AG04449 (cell line): ENCODE measurements around the gene WDR73.

Experiments used
- CTCF ChIA-PET: fragments of 350-600 bp; formaldehyde crosslinking; extraction: SDS; loops from one replicate; lab custom pipeline; 2021; ENCODE audit warnings: antibody characterized with exemption; lab: Yijun Ruan, JAX
- POLR2A ChIA-PET: fragments of 400-600, 350-600 bp; formaldehyde crosslinking; extraction: SDS; loops from one replicate; lab custom pipeline; 2020; ENCODE audit warnings: antibody characterized with exemption, inconsistent platforms; lab: Yijun Ruan, JAX
- DNase-seq: peaks from one replicate; pipeline ENCODE4 v3.0.0-alpha.2; 2010; ENCODE audit warnings: low read depth, low spot score
- H3K4me3 ChIP-seq: 2 replicates; pipeline ENCODE4 v1.5.1; 2011; ENCODE audit warnings: low read depth, mild to moderate bottlenecking, control low read depth, low read length
- TF ChIP-seq, protein P1 (sequence below): IDR thresholded peaks from one replicate; pipeline ENCODE4 v1.5.1; 2011; ENCODE audit warnings: mild to moderate bottlenecking, moderate library complexity, low read length, control low read depth, inconsistent platforms; ENCODE audit not compliant: insufficient read depth; ENCODE audit errors: missing control alignments

The WDR73 gene

DNA sequence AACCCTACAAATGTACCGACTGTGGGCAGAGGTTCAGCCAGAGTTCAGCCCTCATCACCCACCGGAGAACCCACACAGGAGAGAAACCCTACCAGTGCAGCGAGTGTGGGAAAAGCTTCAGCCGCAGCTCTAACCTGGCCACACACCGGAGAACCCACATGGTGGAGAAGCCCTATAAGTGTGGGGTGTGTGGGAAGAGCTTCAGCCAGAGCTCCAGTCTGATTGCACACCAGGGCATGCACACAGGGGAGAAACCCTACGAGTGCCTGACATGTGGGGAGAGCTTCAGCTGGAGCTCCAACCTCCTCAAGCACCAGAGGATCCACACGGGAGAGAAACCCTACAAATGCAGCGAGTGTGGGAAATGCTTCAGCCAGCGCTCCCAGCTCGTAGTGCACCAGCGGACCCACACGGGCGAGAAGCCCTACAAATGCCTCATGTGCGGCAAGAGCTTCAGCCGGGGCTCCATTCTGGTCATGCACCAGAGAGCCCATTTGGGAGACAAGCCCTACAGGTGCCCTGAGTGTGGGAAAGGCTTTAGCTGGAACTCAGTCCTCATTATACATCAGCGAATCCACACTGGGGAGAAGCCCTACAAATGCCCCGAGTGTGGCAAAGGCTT, 32.6 kb downstream of the WDR73 start:
- POLR2A ChIA-PET: no interaction called here
- DNase-seq: no peak
- TF ChIP-seq, protein P1, sequence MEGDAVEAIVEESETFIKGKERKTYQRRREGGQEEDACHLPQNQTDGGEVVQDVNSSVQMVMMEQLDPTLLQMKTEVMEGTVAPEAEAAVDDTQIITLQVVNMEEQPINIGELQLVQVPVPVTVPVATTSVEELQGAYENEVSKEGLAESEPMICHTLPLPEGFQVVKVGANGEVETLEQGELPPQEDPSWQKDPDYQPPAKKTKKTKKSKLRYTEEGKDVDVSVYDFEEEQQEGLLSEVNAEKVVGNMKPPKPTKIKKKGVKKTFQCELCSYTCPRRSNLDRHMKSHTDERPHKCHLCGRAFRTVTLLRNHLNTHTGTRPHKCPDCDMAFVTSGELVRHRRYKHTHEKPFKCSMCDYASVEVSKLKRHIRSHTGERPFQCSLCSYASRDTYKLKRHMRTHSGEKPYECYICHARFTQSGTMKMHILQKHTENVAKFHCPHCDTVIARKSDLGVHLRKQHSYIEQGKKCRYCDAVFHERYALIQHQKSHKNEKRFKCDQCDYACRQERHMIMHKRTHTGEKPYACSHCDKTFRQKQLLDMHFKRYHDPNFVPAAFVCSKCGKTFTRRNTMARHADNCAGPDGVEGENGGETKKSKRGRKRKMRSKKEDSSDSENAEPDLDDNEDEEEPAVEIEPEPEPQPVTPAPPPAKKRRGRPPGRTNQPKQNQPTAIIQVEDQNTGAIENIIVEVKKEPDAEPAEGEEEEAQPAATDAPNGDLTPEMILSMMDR: no peak
- CTCF ChIA-PET: interaction anchor here (0.8 to 2.2 kb wide), 3 partner anchors 21 to 33 kb away, joined by 4 to 7 read pairs (median 5); partner anchors contain the start of gene ZSCAN2
- no peak overlapping the region for H3K4me3 ChIP-seq

GRCh38 chr15:84620626-84621025, 33.5 kb downstream of the WDR73 start:
- POLR2A ChIA-PET: no interaction called here
- TF ChIP-seq, protein P1: no peak
- no peak overlapping the region for H3K4me3 ChIP-seq
- DNase-seq: no peak
- CTCF ChIA-PET: interaction anchor here (1.4 to 2.2 kb wide), 2 partner anchors 21 to 33 kb away, joined by 5 to 7 read pairs; no protein-coding TSS in a partner anchor

DNA sequence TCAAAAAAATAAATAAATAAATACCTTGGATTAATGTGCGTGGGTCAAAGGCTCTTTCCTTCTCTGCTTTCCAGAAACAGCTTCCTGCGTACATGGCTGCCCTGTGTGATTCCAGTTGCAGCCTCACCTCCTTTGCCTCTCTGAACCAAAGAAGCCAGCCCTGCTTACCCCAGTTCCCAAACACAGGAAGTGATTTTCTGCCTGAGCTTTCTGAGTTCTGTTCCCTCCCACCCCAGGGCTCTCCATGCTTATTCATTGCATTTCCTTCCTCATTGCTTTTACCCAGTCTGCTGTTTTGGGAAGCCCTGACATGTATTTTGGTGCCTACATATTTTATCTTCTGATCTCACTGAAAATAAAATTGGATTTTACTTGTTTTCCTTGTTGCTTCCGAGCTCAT, 37.8 kb downstream of the WDR73 start:
- no peak overlapping the region for H3K4me3 ChIP-seq
- ChIA-PET POLR2A (no interaction called here), CTCF (no interaction called here)
- DNase-seq: no peak
- TF ChIP-seq, protein P1: no peak

DNA sequence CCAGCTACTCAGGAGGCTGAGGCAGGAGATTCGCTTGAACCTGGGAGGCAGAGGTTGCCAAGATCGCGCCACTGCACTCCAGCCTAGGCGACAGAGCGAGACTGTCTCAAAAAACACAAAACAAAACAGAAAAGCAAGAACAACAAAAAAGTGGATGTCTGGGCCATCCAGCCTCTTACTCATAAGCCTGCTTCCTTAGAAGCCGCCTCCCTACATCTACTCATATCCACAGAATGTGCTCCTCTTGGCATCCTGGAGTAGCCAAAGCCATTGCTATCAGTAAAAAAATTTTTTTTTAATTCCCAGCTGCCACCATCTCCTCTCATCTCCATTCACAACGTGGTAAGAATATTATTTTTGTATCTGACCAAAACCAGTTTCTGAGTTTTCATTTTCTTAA, 42.5 kb downstream of the WDR73 start:
- POLR2A ChIA-PET: no interaction called here
- CTCF ChIA-PET: interaction anchor here (1.1 kb wide), 1 partner anchor 21 kb away, joined by 3 read pairs; no protein-coding TSS in a partner anchor
- TF ChIP-seq, protein P1: no peak
- DNase-seq: no peak
- no peak overlapping the region for H3K4me3 ChIP-seq

- TF ChIP-seq, protein P1: no peak
- POLR2A ChIA-PET: no interaction called here
- DNase-seq: no peak
- no peak overlapping the region for H3K4me3 ChIP-seq
- CTCF ChIA-PET: interaction anchor here (0.6 to 2.2 kb wide), 3 partner anchors 9 to 318 kb away, joined by 4 to 8 read pairs (median 4); no protein-coding TSS in a partner anchor
Measured at GRCh38 chr15:84609818-84610525, 44.1 kb downstream of the WDR73 start.

DNA sequence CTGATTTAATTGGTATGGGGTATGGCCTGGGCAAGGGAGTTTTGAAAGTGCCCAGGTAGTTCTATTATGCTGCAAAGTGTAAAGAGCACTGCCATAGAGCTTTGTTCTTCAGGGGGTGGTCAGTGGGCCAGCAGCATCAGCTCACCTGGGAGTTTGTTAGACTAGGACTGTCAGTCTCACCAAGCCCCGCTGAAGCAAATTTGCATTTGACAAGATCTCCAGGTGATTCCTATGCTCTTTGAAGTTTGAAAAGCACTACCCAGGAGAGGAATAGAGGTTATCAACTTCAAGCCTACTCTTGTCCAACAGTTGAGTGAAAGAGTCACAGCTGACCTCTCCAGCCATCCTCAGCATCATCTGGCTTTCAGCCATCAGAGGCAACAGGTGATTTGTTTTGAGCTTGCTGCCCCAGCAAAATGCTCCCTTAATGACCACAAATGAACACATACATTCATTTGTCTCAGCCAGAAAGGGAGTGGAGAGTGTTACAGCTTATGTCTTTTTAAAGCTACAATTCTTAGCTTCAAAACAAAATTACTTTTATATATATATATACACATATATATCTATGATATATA, 45.3 kb downstream of the WDR73 start:
- ChIA-PET POLR2A (interaction anchor here (0.5 kb wide), 1 partner anchor 10 kb away, joined by 3 read pairs; no protein-coding TSS in a partner anchor), CTCF (interaction anchor here (0.7 to 2.2 kb wide), 4 partner anchors 10 to 319 kb away, joined by 3 to 8 read pairs (median 4); no protein-coding TSS in a partner anchor)
- TF ChIP-seq, protein P1: no peak
- H3K4me3 ChIP-seq: no peak overlapping the region
- no peak for DNase-seq
